HepG2 (cell line): ENCODE results near the gene DYNC1LI2. TPM values are rescaled to one million over a fixed set of nuclear protein-coding genes. Genes with fewer than 3 reads are reported as not detected.

Experiments used
- HNF4A ChIP-seq: sonication (generic); formaldehyde crosslinking; IDR thresholded peaks from 2 replicates; pipeline ENCODE4 v1.4.0; 2020; ENCODE audit warnings: missing genetic modification reagents
- PHF20 ChIP-seq: sonication (generic); formaldehyde crosslinking; IDR thresholded peaks from 2 replicates; pipeline ENCODE4 v1.5.0; 2020; ENCODE audit warnings: mild to moderate bottlenecking, missing genetic modification reagents
- POLR2AphosphoS2 ChIP-seq: IDR thresholded peaks from 2 replicates; pipeline ENCODE4 v1.6.1; 2011; ENCODE audit warnings: low read depth, low read length, improper control_type of control experiment
- SMAD3 ChIP-seq: sonication (generic); formaldehyde crosslinking; IDR thresholded peaks from 2 replicates; pipeline ENCODE4 v1.4.0; 2020; ENCODE audit warnings: missing genetic modification reagents
- TFAP4 ChIP-seq: sonication (generic); IDR thresholded peaks from 2 replicates; pipeline ENCODE4 v1.6.1; 2016; ENCODE audit warnings: low read depth, borderline replicate concordance
- XBP1 ChIP-seq: sonication (generic); formaldehyde crosslinking; IDR thresholded peaks from 2 replicates; pipeline ENCODE4 v1.5.0; 2020; ENCODE audit warnings: missing genetic modification reagents
- ZC3H13 ChIP-seq: sonication (generic); formaldehyde crosslinking; IDR thresholded peaks from 2 replicates; pipeline ENCODE4 v1.8.1; 2023; ENCODE audit warnings: mild to moderate bottlenecking, missing genetic modification reagents, moderate library complexity
- ZNF275 ChIP-seq: sonication (generic); formaldehyde crosslinking; IDR thresholded peaks from 2 replicates; pipeline ENCODE4 v1.8.0; 2022; ENCODE audit warnings: missing genetic modification reagents, mild to moderate bottlenecking, inconsistent platforms, borderline replicate concordance
- ZNF816 ChIP-seq: sonication (generic); formaldehyde crosslinking; IDR thresholded peaks from 2 replicates; pipeline ENCODE4 v1.8.0; 2022; ENCODE audit warnings: missing genetic modification reagents, mild to moderate bottlenecking, borderline replicate concordance
- ZSCAN30 ChIP-seq: sonication (generic); formaldehyde crosslinking; IDR thresholded peaks from 2 replicates; pipeline ENCODE4 v1.5.0; 2020; ENCODE audit warnings: mild to moderate bottlenecking, missing genetic modification reagents
- polyA plus RNA-seq, 8 experiments: library from polyadenylated mRNA; depleted of rRNA in 3 of 8; stranded (reverse) in 7 of 8; unstranded in 1 of 8; fragments of >200 nt; fragmentation: Illumina TruSeq in 4 of 8; extraction: Trizol in 4 of 8; gene quantifications; 2 replicates each; pipeline versions ENCODE4 v1.2.1 to v1.2.3, GENCODE V29; 2011 to 2016; ENCODE audit warnings: low read depth in 4 of 8, missing spikeins in 1 of 8, mixed read lengths in 1 of 8; ENCODE audit not compliant: insufficient read depth in 1 of 8
- total RNA-seq, 5 experiments: library from RNA; depleted of rRNA; stranded (reverse); fragments of >200 nt; fragmentation: Illumina TruSeq; extraction: Trizol; gene quantifications; 2 replicates each; pipeline ENCODE4 v1.2.3, GENCODE V29; 2016; ENCODE audit warnings: low read depth in 1 of 5
- TF ChIP-seq, protein P1 (sequence below): sonication (generic); formaldehyde crosslinking; conservative IDR thresholded peaks from 2 replicates; pipeline ENCODE4 v1.4.0; 2020; ENCODE audit warnings: mild to moderate bottlenecking, missing genetic modification reagents, moderate library complexity
- TF ChIP-seq, protein P2 (sequence below): sonication (generic); formaldehyde crosslinking; IDR thresholded peaks from 2 replicates; pipeline ENCODE4 v1.4.0; 2020; ENCODE audit warnings: missing genetic modification reagents, borderline replicate concordance
- TF ChIP-seq, protein P3 (sequence below): sonication (generic); formaldehyde crosslinking; IDR thresholded peaks from 2 replicates; pipeline ENCODE4 v1.5.0; 2020; ENCODE audit warnings: missing genetic modification reagents
- TF ChIP-seq, protein P4 (sequence below): sonication (generic); formaldehyde crosslinking; IDR thresholded peaks from 2 replicates; pipeline ENCODE4 v1.5.0; 2020; ENCODE audit warnings: mild to moderate bottlenecking, missing genetic modification reagents

DYNC1LI2 gene
- total and polyA plus RNA-seq, 2 of the 13 experiments (the other 11 are each of a cell fraction or from before 2014, with no cell fraction given): 65.5 to 135 TPM

DNA sequence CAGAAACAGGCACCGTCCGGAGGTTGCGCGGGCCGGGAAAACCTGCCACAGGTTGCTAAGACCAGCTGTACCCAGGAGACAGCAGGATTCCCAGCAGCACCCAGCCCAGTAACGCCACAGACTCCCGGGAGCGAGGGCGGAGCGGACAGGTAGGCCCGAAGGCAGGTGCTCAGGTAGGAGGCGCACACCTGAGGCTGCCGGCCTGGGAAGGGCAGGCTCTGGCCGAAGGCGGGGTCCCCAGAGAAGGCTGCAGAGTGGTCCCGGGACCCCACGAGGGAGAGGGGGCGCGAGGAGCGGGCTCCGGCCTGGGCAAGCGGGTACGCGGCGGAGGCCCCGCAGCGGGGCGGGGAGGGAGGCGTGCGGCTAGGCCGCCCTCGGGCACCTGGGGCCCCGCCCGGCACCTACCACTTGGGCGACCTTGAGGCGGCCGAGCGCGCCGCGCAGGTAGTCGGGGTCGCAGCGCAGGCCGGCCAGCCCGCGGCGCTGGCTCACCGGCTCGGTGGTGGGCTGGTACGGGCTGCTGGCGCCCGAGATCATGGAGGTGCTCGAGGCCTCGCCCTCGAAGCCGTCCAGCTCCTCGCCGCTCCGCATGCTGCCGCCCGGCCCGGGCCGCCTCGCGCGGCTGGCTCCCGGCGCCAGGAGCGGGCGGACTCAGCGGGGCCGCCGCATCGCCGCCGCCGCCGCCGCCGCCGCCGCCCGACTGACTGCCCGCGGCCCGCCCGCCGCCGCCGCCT lies 55.3 kb downstream of the DYNC1LI2 start (continued):
- TF ChIP-seq, protein P1, sequence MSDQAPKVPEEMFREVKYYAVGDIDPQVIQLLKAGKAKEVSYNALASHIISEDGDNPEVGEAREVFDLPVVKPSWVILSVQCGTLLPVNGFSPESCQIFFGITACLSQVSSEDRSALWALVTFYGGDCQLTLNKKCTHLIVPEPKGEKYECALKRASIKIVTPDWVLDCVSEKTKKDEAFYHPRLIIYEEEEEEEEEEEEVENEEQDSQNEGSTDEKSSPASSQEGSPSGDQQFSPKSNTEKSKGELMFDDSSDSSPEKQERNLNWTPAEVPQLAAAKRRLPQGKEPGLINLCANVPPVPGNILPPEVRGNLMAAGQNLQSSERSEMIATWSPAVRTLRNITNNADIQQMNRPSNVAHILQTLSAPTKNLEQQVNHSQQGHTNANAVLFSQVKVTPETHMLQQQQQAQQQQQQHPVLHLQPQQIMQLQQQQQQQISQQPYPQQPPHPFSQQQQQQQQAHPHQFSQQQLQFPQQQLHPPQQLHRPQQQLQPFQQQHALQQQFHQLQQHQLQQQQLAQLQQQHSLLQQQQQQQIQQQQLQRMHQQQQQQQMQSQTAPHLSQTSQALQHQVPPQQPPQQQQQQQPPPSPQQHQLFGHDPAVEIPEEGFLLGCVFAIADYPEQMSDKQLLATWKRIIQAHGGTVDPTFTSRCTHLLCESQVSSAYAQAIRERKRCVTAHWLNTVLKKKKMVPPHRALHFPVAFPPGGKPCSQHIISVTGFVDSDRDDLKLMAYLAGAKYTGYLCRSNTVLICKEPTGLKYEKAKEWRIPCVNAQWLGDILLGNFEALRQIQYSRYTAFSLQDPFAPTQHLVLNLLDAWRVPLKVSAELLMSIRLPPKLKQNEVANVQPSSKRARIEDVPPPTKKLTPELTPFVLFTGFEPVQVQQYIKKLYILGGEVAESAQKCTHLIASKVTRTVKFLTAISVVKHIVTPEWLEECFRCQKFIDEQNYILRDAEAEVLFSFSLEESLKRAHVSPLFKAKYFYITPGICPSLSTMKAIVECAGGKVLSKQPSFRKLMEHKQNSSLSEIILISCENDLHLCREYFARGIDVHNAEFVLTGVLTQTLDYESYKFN (CRISPR knock-in tag): 0 out of 2 replicates have a peak, but pooled peaks have one; percentile 6
- TF ChIP-seq ZNF816 (CRISPR knock-in tag) (no peak), PHF20 (no peak), ZC3H13 (CRISPR knock-in tag) (peak; percentile 77), HNF4A (CRISPR knock-in tag) (no peak), ZNF275 (CRISPR knock-in tag) (no peak), POLR2AphosphoS2 (no peak), TFAP4 (no peak), SMAD3 (CRISPR knock-in tag) (no peak), ZSCAN30 (CRISPR knock-in tag) (no peak), XBP1 (no peak)
- TF ChIP-seq, protein P2, sequence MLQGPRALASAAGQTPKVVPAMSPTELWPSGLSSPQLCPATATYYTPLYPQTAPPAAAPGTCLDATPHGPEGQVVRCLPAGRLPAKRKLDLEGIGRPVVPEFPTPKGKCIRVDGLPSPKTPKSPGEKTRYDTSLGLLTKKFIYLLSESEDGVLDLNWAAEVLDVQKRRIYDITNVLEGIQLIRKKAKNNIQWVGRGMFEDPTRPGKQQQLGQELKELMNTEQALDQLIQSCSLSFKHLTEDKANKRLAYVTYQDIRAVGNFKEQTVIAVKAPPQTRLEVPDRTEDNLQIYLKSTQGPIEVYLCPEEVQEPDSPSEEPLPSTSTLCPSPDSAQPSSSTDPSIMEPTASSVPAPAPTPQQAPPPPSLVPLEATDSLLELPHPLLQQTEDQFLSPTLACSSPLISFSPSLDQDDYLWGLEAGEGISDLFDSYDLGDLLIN: no peak
- TF ChIP-seq, protein P3, sequence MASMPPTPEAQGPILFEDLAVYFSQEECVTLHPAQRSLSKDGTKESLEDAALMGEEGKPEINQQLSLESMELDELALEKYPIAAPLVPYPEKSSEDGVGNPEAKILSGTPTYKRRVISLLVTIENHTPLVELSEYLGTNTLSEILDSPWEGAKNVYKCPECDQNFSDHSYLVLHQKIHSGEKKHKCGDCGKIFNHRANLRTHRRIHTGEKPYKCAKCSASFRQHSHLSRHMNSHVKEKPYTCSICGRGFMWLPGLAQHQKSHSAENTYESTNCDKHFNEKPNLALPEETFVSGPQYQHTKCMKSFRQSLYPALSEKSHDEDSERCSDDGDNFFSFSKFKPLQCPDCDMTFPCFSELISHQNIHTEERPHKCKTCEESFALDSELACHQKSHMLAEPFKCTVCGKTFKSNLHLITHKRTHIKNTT: no peak
- TF ChIP-seq, protein P4, sequence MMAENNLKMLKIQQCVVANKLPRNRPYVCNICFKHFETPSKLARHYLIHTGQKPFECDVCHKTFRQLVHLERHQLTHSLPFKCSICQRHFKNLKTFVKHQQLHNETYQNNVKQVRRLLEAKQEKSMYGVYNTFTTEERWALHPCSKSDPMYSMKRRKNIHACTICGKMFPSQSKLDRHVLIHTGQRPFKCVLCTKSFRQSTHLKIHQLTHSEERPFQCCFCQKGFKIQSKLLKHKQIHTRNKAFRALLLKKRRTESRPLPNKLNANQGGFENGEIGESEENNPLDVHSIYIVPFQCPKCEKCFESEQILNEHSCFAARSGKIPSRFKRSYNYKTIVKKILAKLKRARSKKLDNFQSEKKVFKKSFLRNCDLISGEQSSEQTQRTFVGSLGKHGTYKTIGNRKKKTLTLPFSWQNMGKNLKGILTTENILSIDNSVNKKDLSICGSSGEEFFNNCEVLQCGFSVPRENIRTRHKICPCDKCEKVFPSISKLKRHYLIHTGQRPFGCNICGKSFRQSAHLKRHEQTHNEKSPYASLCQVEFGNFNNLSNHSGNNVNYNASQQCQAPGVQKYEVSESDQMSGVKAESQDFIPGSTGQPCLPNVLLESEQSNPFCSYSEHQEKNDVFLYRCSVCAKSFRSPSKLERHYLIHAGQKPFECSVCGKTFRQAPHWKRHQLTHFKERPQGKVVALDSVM (CRISPR knock-in tag): no peak; the same call in 1 of the 2 replicates
